ENCODE measurements around the gene C1QL4.

- no peak for TF ChIP-seq EP300 (IDR thresholded peaks at IDR 0.05; ENCODE audit: borderline replicate concordance in 1 of 2, low read depth in 2 of 2, low read length in 2 of 2)
- no peak for TF ChIP-seq POLR2A (IDR thresholded peaks at IDR 0.05; ENCODE audit: control extremely low read depth in 1 of 2, low read depth in 2 of 2, low read length in 2 of 2)
- no peak for TF ChIP-seq NRF1 (IDR thresholded peaks at IDR 0.05; ENCODE audit: low read depth, low read length)
- no peak for TF ChIP-seq CTCF (IDR thresholded peaks at IDR 0.05; ENCODE audit: control extremely low read depth in 1 of 3, insufficient read depth in 1 of 3, low read depth in 1 of 3, low read length in 3 of 3)
- TF ChIP-seq CEBPB (IDR thresholded peaks at IDR 0.05; ENCODE audit: low read depth, low read length), result no peak
- no peak for TF ChIP-seq ATF2 (IDR thresholded peaks at IDR 0.05; ENCODE audit: low read length)
- TF ChIP-seq POU5F1 (IDR thresholded peaks at IDR 0.05; ENCODE audit: low read depth, low read length), result no peak
- TF ChIP-seq GABPA (IDR thresholded peaks at IDR 0.05; ENCODE audit: borderline replicate concordance, insufficient read depth, low read length), result no peak
- TF ChIP-seq PHF8 (conservative IDR thresholded peaks at IDR 0.05; ENCODE audit: low read depth, low read length), result no peak
Measured at GRCh38 chr12:49340095-49340870, 3.3 kb upstream of the C1QL4 start.

Measured in H1 (cell line).